Heart right ventricle (tissue), 16 donors: ENCODE data around the gene MIPEP. TPM values are rescaled to one million over a fixed set of nuclear protein-coding genes. Genes with fewer than 3 reads are reported as not detected.

Experiments used
- ATAC-seq, 8 donors: fragments of 200-7000 bp; cut with Tn5 transposase; one replicate each; pipeline ENCODE4 v1.9.1; 2020; ENCODE audit warnings: mild to moderate bottlenecking in 8 of 8, moderate library complexity in 8 of 8, moderate number of reproducible peaks in 1 of 8
- DNase-seq, 2 donors: peaks; one replicate each; pipeline ENCODE4 v3.0.0-alpha.2; 2020
- H3K27ac ChIP-seq, 10 donors: fragments of 200-600 bp; sonication (generic) in 2 of 10; one replicate each; pipeline versions ENCODE4 v1.5.0 to v1.8.0; 2020 to 2022; ENCODE audit warnings: mild to moderate bottlenecking in 3 of 10
- H3K27me3 ChIP-seq, 7 donors: fragments of 200-600 bp; one replicate each; pipeline ENCODE4 v1.8.0; 2021 to 2022; ENCODE audit warnings: mild to moderate bottlenecking in 2 of 7
- H3K36me3 ChIP-seq, 9 donors: fragments of 200-600 bp; sonication (generic) in 1 of 9; one replicate each; pipeline versions ENCODE4 v1.5.0 to v1.8.0; 2020 to 2022; ENCODE audit warnings: mild to moderate bottlenecking in 2 of 9
- H3K4me1 ChIP-seq, 9 donors: fragments of 200-600 bp; sonication (generic) in 1 of 9; one replicate each; pipeline versions ENCODE4 v1.5.0 to v1.8.0; 2020 to 2022; ENCODE audit warnings: mild to moderate bottlenecking in 4 of 9
- H3K4me3 ChIP-seq, 10 donors: fragments of 200-600 bp; sonication (generic) in 2 of 10; one replicate each; pipeline versions ENCODE4 v1.5.0 to v1.8.0; 2020 to 2022; ENCODE audit warnings: mild to moderate bottlenecking in 7 of 10, moderate library complexity in 2 of 10
- H3K9me3 ChIP-seq, 11 donors: fragments of 200-600 bp in 10 of 11; sonication (generic) in 2 of 11; one replicate each; pipeline versions ENCODE4 v1.5.0 to v1.8.0; 2013 to 2022; ENCODE audit warnings: mild to moderate bottlenecking in 2 of 11, control low read depth in 1 of 11, moderate library complexity in 1 of 11
- CTCF ChIP-seq, 9 donors: fragments of 200-600 bp; sonication (generic) in 2 of 9; IDR thresholded peaks; one replicate each; pipeline versions ENCODE4 v1.5.0 to v1.8.0; 2021 to 2022; ENCODE audit warnings: antibody characterized with exemption in 9 of 9, mild to moderate bottlenecking in 5 of 9, moderate library complexity in 1 of 9
- WGBS, 2 donors: extraction: QIAGEN DNeasy Blood & Tissue Kit; methylation state at CpG; one replicate each; pipeline ENCODE4 v1.1.7; 2013; ENCODE audit warnings: inconsistent platforms in 1 of 2; 5-methylcytosine and 5-hydroxymethylcytosine counted together
- intact Hi-C, 10 donors: fragments of 100-400 bp; cut with DNase I; formaldehyde crosslinking; loops; one replicate each; pipeline versions ENCODE4 v1.11.1 to v1.14.2; 2022
- polyA plus RNA-seq, 2 donors: library from polyadenylated mRNA; stranded (reverse); fragments of 200-250 nt; gene quantifications; one replicate each; pipeline ENCODE4 v1.2.3, GENCODE V29; 2013
- total RNA-seq, 10 donors: library from RNA; stranded (reverse); fragmentation: NEBNext Ultra II Directional in 3 of 10; extraction: Animal tissue kit (Norgen Biotek cat#: 25700) in 3 of 10; gene quantifications; one replicate each; pipeline versions ENCODE4 v1.2.1 to v1.2.4, GENCODE V29; 2021 to 2023
- donor health status: Arrhythmogenic right ventricular cardiomyopathy.
- donor health status: ischemic (EF 13 %, LVEDD 7.1; RV severe dilation, severe dysfunction).
- donor health status: healthy with polysubstance abuse.
- donor health status: DM: no; HTN: yes; CAD: no.
- donor health status: DM: no; HTN: no; CAD: no.
- donor health status: ischemic (EF 25% LVEDD 6.9; RV normal size, moderate dysfunction).
- donor health status: ischemic (EF 25% LVEDD 5.7; RV mildly dilated, moderate dysfunction).
- donor health status: healthy.
- donor health status: DM: yes; HTN: yes; CAD: no.
- donor health status: Ischemic cardiomyopathy.
- donor health status: ischemic (EF 35%, LVEDD 5.7; RV mildly dilated, moderate dysfunction).
- donor health status: nonischemic (EF 11% LVEDD 7.7; RV severe dilation, severe dysfunction).
- donor health status: DM: yes; HTN: yes; CAD: no.
- donor health status: PGD.
- donor health status: ischemic (EF 29% LVEDD 5.4; RV normal size, mild dysfunction).
- donor health status: nonischemic (EF 23%, LVEDD 6.1; RV moderate dilation, normal function).

MIPEP gene
- total and polyA plus RNA-seq, 12 donors = 23.4 to 83.4 (median 44.1) TPM

DNA sequence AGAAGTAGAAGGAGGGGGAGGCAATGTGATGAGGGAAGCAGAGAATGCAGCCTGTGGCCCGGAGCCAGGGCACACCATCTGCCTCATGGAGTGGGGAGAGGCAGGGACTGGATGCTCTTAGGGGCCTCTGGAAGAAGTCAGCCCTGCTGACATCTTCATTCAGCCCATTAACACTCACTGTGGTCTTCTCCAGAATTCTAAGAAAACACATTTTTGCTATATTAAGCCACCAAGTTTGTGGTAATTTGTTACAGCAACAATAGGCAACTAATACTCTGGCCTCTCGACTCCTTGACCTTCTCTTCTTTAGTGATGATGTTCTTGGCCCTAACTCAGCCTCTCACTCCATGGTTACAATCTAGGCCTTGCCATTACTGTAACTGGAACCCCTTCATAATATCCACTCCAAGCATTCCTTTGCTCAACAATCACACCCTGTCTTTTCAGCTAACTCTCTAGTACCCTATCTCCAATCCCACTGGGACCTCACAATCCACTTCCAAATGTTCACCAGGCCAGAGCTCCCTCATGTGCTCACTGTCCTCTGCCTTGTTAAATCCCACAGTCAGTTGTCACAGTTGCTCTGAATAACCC, 98.5 kb downstream of the MIPEP start:
- DNase-seq (no peak), ATAC-seq (peak in 7 of 8 donors; percentile 28 to 83 (median 53))
- 58 to 64% methylated on average over 2 of the region's 2 CpGs for WGBS, 2 donors
- peaks cover 0 to 5% (median 0%) of the 10 kb centered on the region in 11 donors for H3K9me3 ChIP-seq
- intact Hi-C loops = no loop called here
- H3K4me3 ChIP-seq = no peak overlapping the region
- no peaks in the 10 kb centered on the region for H3K27me3 ChIP-seq
- TF ChIP-seq CTCF (IDR thresholded peaks at IDR 0.05) = no peak
- H3K36me3 ChIP-seq = peaks cover 0 to 3% (median 0%) of the 10 kb centered on the region in 9 donors
- peaks cover 0 to 27% (median 7%) of the 10 kb centered on the region in 9 donors for H3K4me1 ChIP-seq
- H3K27ac ChIP-seq = peak overlapping the region in 2 of 10 donors; percentile 15 to 27

DNA sequence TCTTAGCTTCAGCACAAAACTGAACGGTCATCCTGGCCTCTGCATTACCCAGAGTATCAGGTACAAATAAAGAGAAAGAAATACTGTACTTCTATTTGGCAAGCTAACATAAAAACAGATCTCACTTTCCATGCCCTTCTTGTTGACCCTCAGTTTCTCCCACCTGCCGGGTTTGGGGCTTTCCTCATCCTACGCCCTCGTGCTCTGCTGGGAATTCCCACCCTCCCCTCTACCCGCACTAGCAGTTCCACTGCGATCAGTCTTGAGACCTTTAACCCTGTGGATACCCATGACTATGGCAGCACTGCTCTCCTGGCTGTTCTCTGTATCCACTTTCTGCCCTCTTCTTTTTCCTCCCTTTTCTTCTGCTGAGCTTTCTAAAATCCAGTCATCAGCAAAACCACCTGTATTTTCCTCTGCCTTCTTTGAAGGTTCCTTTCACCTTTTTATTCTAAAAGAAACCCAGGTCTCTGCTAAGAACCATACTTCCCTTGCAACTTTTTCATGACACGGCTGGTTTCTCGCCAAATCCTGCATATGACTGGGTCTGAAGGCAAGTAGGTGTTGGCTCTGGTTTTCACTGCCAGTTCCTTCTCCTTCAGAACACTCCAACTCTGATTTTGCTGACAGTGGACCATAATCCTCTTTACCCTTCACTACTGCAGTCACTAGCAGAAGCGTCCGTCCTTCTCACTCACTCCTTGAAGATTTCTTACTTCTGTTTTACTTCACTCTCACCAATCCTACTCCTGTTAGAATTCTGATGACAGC, 99.4 kb downstream of the MIPEP start:
- no peaks in the 10 kb centered on the region for H3K27me3 ChIP-seq
- no peak for DNase-seq
- peaks cover 0 to 3% (median 0%) of the 10 kb centered on the region in 9 donors for H3K36me3 ChIP-seq
- H3K9me3 ChIP-seq = peaks cover 0 to 7% (median 0%) of the 10 kb centered on the region in 11 donors
- H3K27ac ChIP-seq = peak overlapping the region in 1 of 10 donors; percentile 21
- no peak overlapping the region for H3K4me3 ChIP-seq
- intact Hi-C loops = no loop called here
- no peak for TF ChIP-seq CTCF (IDR thresholded peaks at IDR 0.05)
- ATAC-seq = no peak
- H3K4me1 ChIP-seq = peaks cover 0 to 22% (median 7%) of the 10 kb centered on the region in 9 donors
- 84 to 88% methylated on average over 10 of the region's 10 CpGs for WGBS, 2 donors

DNA sequence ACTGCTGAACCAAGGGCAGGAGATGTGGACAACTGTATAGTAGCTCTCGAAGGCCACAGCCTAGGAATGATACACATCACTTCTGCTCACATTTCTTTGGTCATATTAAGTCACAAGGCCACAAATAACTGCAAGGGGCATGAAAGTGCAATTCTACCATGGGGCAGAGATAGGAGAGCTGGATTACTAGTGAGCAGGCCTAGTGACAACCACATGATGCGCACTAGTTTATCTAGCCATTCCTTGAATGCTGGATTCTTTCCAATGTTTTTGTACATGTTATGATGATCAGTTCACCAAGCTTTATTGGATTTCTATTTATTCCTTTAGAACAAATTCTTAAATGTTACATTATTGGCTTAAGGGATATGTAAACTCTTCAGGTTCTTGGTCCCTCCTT, 100.7 kb downstream of the MIPEP start:
- no peak overlapping the region for H3K27ac ChIP-seq
- peaks cover 0 to 13% (median 0%) of the 10 kb centered on the region in 9 donors for H3K4me1 ChIP-seq
- 78 to 92% methylated on average over 2 of the region's 2 CpGs for WGBS, 2 donors
- intact Hi-C loops = no loop called here
- ATAC-seq (peak in 2 of 8 donors; percentile 46 to 57), DNase-seq (no peak)
- peaks cover 0 to 8% (median 0%) of the 10 kb centered on the region in 11 donors for H3K9me3 ChIP-seq
- peaks cover 0 to 3% (median 0%) of the 10 kb centered on the region in 9 donors for H3K36me3 ChIP-seq
- no peak overlapping the region for H3K4me3 ChIP-seq
- no peak for TF ChIP-seq CTCF (IDR thresholded peaks at IDR 0.05)
- H3K27me3 ChIP-seq = no peaks in the 10 kb centered on the region

GRCh38 chr13:23787464-23787863, 101.7 kb downstream of the MIPEP start:
- ATAC-seq = no peak
- WGBS, 2 donors = 80 to 84% methylated on average over 4 of the region's 4 CpGs
- intact Hi-C loops = no loop called here

More at GRCh38 chr13:23787464-23787863, 101.7 kb downstream of the MIPEP start:
- Histone ChIP-seq H3K4me1 (peaks cover 0 to 13% (median 0%) of the 10 kb centered on the region in 9 donors), H3K27me3 (no peaks in the 10 kb centered on the region), H3K9me3 (peaks cover 0 to 8% (median 0%) of the 10 kb centered on the region in 11 donors), H3K36me3 (peaks cover 0 to 2% (median 0%) of the 10 kb centered on the region in 9 donors), H3K4me3 (no peak overlapping the region), H3K27ac (no peak overlapping the region)
- TF ChIP-seq CTCF (IDR thresholded peaks at IDR 0.05) = no peak
- no peak for DNase-seq
